Tibial nerve (tissue), 4 donors: ENCODE data around the gene LTC4S. TPM values are rescaled to one million over a fixed set of nuclear protein-coding genes. Genes with fewer than 3 reads are reported as not detected.
A peak's percentile ranks its signal among the peaks of the same experiment; 100 is the strongest.

Experiments used
- DNase-seq, 2 donors: peaks; one replicate each; pipeline ENCODE4 v3.0.0-alpha.2; 2019; ENCODE audit warnings: low spot score in 2 of 2
- H3K27ac ChIP-seq, 4 donors: fragments of 200-600 bp; sonication (generic) in 3 of 4; one replicate each; pipeline ENCODE4 v1.5.1; 2017 to 2019; ENCODE audit warnings: mild to moderate bottlenecking in 1 of 4
- H3K27me3 ChIP-seq, 2 donors: fragments of 200-600 bp; sonication (generic) in 1 of 2; one replicate each; pipeline versions ENCODE4 v1.5.1 to v1.6.0; 2017 to 2019
- H3K36me3 ChIP-seq, 3 donors: fragments of 200-600 bp; sonication (generic); one replicate each; pipeline ENCODE4 v1.5.1; 2018 to 2019
- H3K4me1 ChIP-seq, 4 donors: fragments of 200-600 bp; sonication (generic) in 3 of 4; one replicate each; pipeline ENCODE4 v1.5.1; 2017 to 2019
- H3K4me3 ChIP-seq, 4 donors: fragments of 200-600 bp; sonication (generic) in 3 of 4; one replicate each; pipeline ENCODE4 v1.5.1; 2017 to 2019; ENCODE audit warnings: mild to moderate bottlenecking in 1 of 4, moderate library complexity in 1 of 4
- H3K9me3 ChIP-seq, 4 donors: fragments of 200-600 bp; sonication (generic) in 3 of 4; one replicate each; pipeline ENCODE4 v1.5.1; 2017 to 2019
- EP300 ChIP-seq, 2 donors: sonication (generic); formaldehyde crosslinking; IDR thresholded peaks; one replicate each; pipeline ENCODE4 v1.6.1; 2017; ENCODE audit warnings: antibody characterized with exemption in 2 of 2, mild to moderate bottlenecking in 1 of 2
- POLR2A ChIP-seq, 2 donors: fragments of 450-650 bp; IDR thresholded peaks; one replicate each; pipeline ENCODE4 v1.6.1; 2017; ENCODE audit warnings: antibody characterized with exemption in 2 of 2, mild to moderate bottlenecking in 2 of 2, moderate library complexity in 2 of 2
- WGBS, 2 donors: methylation state at CpG; one replicate each; pipeline ENCODE4 v1.1.5; 2018; 5-methylcytosine and 5-hydroxymethylcytosine counted together
- total RNA-seq, 4 donors: library from RNA; depleted of rRNA; stranded (reverse); fragments of >200 nt; gene quantifications; one replicate each; pipeline ENCODE4 v1.1.0, GENCODE V29; 2016
- TF ChIP-seq, protein P1 (sequence below), 5 experiments: fragments of 200-600 bp in 3 of 5; fragments of 450-650 bp in 2 of 5; sonication (generic) in 3 of 5; IDR thresholded peaks; one replicate each; pipeline ENCODE4 v1.5.1; 2016 to 2019; ENCODE audit warnings: antibody characterized with exemption in 5 of 5, mild to moderate bottlenecking in 3 of 5, moderate library complexity in 2 of 5

Gene LTC4S
- total RNA-seq, 4 donors from 2014 or later: 7.6 to 38.6 (median 18.4) TPM

DNA sequence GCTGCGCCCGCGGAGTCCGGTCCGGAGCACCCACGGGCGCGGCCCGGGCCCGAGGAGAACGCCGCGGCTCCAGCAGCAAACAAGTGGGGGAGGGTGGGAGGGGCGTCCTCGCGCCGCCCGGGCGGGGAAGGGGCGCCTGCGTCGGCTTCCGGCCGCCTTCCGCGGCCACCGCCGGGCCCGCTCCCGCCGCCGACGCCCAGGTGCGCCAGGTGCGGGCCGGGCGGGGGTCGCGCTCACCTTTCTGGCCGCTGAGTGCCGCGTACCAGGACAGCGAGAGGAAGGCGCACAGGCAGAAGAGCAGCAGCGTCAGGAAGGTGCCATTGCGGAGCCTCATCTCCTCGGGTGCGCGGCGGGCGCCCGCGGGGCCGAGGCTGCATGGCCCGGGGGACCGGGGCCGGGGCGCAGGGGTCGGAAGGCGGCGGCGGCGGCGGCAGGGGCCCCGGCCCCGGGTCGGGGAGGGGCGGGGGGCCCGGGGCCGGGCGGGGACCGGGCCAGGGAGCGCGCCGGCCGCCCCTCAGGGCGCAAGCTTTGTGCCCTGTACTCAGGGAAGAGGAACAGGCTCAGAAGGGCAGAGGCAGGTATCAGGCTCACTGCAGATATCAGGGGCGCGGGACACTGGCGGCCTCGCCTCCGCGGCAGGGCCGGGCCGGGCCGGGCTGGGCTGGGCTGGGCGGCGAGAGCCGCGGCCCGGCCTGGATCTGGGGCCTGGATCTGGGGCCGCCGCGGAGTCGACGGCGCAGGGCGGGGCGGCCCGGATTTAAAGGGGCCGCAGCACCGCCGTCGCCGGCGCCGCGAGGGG, 12.7 kb downstream of the LTC4S start, which contains the start of gene MGAT4B:
Gene MGAT4B (minus strand): TSS at position 617 of the 799 bp plus-strand sequence. CDS start 283 bp downstream, at position 334.
- Histone ChIP-seq H3K4me3 (peak within 1 kb of the TSS; percentile 84 to 98 (median 86)), H3K27me3 (no peaks in the 10 kb centered on the region), H3K27ac (peak within 1 kb of the TSS; percentile 87 to 99 (median 98)), H3K4me1 (peaks cover 0 to 53% (median 43%) of the 10 kb centered on the region in 4 donors), H3K36me3 (peaks cover 0 to 1% (median 0%) of the 10 kb centered on the region in 3 donors), H3K9me3 (no peaks in the 10 kb centered on the region)
- TF ChIP-seq, protein P1, sequence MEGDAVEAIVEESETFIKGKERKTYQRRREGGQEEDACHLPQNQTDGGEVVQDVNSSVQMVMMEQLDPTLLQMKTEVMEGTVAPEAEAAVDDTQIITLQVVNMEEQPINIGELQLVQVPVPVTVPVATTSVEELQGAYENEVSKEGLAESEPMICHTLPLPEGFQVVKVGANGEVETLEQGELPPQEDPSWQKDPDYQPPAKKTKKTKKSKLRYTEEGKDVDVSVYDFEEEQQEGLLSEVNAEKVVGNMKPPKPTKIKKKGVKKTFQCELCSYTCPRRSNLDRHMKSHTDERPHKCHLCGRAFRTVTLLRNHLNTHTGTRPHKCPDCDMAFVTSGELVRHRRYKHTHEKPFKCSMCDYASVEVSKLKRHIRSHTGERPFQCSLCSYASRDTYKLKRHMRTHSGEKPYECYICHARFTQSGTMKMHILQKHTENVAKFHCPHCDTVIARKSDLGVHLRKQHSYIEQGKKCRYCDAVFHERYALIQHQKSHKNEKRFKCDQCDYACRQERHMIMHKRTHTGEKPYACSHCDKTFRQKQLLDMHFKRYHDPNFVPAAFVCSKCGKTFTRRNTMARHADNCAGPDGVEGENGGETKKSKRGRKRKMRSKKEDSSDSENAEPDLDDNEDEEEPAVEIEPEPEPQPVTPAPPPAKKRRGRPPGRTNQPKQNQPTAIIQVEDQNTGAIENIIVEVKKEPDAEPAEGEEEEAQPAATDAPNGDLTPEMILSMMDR (IDR thresholded peaks at IDR 0.05): peak in 1 of 5 experiments; percentile 15
- TF ChIP-seq EP300 (IDR thresholded peaks at IDR 0.05): peak in 1 of 2 donors; percentile 32
- TF ChIP-seq POLR2A (IDR thresholded peaks at IDR 0.05): peak; percentile 64 to 67
- peak; percentile 55 to 57 for DNase-seq
- WGBS, 2 donors: 0% methylated on average over 22 of the region's 108 CpGs; no CpG with 5 or more reads in 1 of the 2 donors

DNA sequence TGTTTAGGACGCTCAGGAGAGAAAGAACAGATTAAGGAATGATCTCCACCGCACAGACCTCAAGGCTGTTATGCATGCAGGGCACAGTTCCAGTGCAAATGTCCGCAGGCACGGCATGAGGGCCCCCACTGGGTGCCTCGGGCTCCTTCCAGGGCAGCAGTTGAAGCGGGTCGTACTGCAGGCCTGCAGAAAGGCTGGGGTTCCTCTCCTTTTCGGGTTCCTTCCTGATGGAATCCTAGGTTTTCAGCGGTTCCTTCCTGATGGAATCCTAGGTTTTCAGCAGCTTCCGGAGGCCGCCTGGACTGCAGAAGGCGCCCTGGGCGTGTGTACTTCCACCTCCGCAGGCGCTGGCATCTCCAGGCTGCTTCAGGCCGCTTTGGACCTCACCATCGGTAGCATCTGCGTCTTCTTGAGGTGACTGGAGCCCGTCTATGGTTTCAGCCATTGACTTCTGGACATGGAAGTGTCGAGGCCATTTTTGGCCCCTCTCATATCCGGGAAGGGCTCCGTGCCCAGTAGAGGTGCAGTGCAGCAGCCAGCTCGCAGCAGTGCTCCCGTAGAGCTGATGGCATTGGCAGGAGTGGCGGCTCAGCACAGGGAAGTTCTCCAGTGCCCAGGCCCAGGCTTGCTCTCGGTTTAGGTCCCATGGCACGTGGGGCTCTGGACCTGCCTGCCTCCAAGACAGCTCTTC, 18.5 kb downstream of the LTC4S start:
- TF ChIP-seq EP300 (IDR thresholded peaks at IDR 0.05): no peak
- TF ChIP-seq, protein P1 (IDR thresholded peaks at IDR 0.05): no peak
- TF ChIP-seq POLR2A (IDR thresholded peaks at IDR 0.05): no peak
- 95% methylated on average over 26 to 27 of the region's 27 CpGs for WGBS, 2 donors
- DNase-seq: no peak

DNA sequence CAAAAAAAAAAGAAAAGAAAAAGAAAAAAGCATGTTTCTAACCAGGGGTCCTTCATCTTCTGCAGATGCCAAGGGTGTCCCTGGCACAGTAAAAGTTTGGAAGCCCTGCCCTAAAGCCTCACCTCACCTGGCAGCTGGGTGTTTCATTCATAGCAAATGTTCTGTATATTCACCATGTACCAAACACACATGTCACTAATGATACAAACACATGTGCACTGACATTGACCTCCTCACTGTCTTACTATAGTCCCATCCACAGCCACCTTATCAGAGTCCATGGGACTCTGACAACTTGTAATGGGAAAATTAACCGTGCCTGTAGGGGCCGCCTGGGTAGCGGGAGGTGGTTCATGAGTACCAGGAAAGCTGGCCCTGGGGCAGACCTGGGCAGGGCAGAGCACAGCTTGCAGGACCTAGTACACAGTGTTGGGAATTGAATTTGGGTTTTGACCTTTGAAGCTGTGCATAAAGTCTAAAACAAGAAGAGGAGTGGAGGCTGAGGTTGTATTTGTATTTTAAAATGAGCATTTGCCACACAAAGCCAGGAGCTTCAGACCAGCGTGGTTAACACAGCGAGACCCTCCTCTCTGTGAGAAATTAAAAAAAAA, 19.3 kb downstream of the LTC4S start:
- H3K4me3 ChIP-seq: no peak overlapping the region
- DNase-seq: no peak
- 94 to 96% methylated on average over 5 of the region's 5 CpGs for WGBS, 2 donors
- H3K9me3 ChIP-seq: no peaks in the 10 kb centered on the region
- H3K27me3 ChIP-seq: no peaks in the 10 kb centered on the region
- H3K27ac ChIP-seq: no peak overlapping the region
- H3K36me3 ChIP-seq: peaks cover 0 to 41% (median 0%) of the 10 kb centered on the region in 3 donors
- peaks cover 0 to 21% (median 13%) of the 10 kb centered on the region in 4 donors for H3K4me1 ChIP-seq
- TF ChIP-seq, protein P1 (IDR thresholded peaks at IDR 0.05): no peak
- TF ChIP-seq EP300 (IDR thresholded peaks at IDR 0.05) (no peak), POLR2A (IDR thresholded peaks at IDR 0.05) (no peak)

More for the DNA sequence above, 18.5 kb downstream of the LTC4S start:
- Histone ChIP-seq H3K9me3 (no peaks in the 10 kb centered on the region), H3K36me3 (peaks cover 0 to 41% (median 0%) of the 10 kb centered on the region in 3 donors), H3K27ac (no peak overlapping the region), H3K27me3 (no peaks in the 10 kb centered on the region), H3K4me1 (peaks cover 0 to 23% (median 14%) of the 10 kb centered on the region in 4 donors), H3K4me3 (no peak overlapping the region)

- 67 to 68% methylated on average over 3 of the region's 3 CpGs for WGBS, 2 donors
- TF ChIP-seq, protein P1 (IDR thresholded peaks at IDR 0.05): no peak
- TF ChIP-seq POLR2A (IDR thresholded peaks at IDR 0.05): no peak
- no peak for TF ChIP-seq EP300 (IDR thresholded peaks at IDR 0.05)
- Histone ChIP-seq H3K4me1 (peaks cover 0 to 25% (median 20%) of the 10 kb centered on the region in 4 donors), H3K9me3 (no peaks in the 10 kb centered on the region), H3K36me3 (peaks cover 0 to 41% (median 0%) of the 10 kb centered on the region in 3 donors), H3K27ac (no peak overlapping the region), H3K27me3 (no peaks in the 10 kb centered on the region), H3K4me3 (no peak overlapping the region)
- no peak for DNase-seq
Measured at GRCh38 chr5:179814090-179814489, 20.3 kb downstream of the LTC4S start.
